GM21737 (cell line): ENCODE results near the gene C2CD4B.

ENCODE experiments used
- ATAC-seq: cut with Tn5 transposase; IDR thresholded peaks from one replicate; pipeline ENCODE4 v1.9.1; 2021; ENCODE audit warnings: mild to moderate bottlenecking, moderate library complexity; ENCODE audit not compliant: unreplicated experiment

Gene C2CD4B

GRCh38 chr15:62165104-62165792 lies at the start of gene C2CD4B:
C2CD4B (minus strand) TSS chr15:62165285; CDS start chr15:62164984, 301 bp downstream.
- no peak for ATAC-seq

- ATAC-seq, result no peak
Observed at GRCh38 chr15:62212741-62213140, 47.7 kb upstream of the C2CD4B start.

- no peak for ATAC-seq
Observed at GRCh38 chr15:62211348-62211747, 46.3 kb upstream of the C2CD4B start.

GRCh38 chr15:62209821-62210220 lies 44.7 kb upstream of the C2CD4B start:
- ATAC-seq, result no peak

- no peak for ATAC-seq
Observed at GRCh38 chr15:62209322-62209721, 44.2 kb upstream of the C2CD4B start.

- no peak for ATAC-seq
Observed at GRCh38 chr15:62208884-62209283, 43.8 kb upstream of the C2CD4B start.

GRCh38 chr15:62208367-62208766 lies 43.3 kb upstream of the C2CD4B start:
- no peak for ATAC-seq

GRCh38 chr15:62190675-62191074 lies 25.6 kb upstream of the C2CD4B start:
- no peak for ATAC-seq

- ATAC-seq, result no peak
Observed at GRCh38 chr15:62190274-62190673, 25.2 kb upstream of the C2CD4B start.

- no peak for ATAC-seq
Observed at GRCh38 chr15:62188744-62189143, 23.7 kb upstream of the C2CD4B start.

GRCh38 chr15:62187910-62188309 lies 22.8 kb upstream of the C2CD4B start:
- no peak for ATAC-seq

- no peak for ATAC-seq
Observed at GRCh38 chr15:62187425-62187824, 22.3 kb upstream of the C2CD4B start.

- no peak for ATAC-seq
Observed at GRCh38 chr15:62186578-62186977, 21.5 kb upstream of the C2CD4B start.

- ATAC-seq, result no peak
Observed at GRCh38 chr15:62183130-62183529, 18.0 kb upstream of the C2CD4B start.

- ATAC-seq, result no peak
Observed at GRCh38 chr15:62173215-62173614, 8.1 kb upstream of the C2CD4B start.

GRCh38 chr15:62171882-62172281 lies 6.8 kb upstream of the C2CD4B start:
- ATAC-seq, result no peak

- no peak for ATAC-seq
Observed at GRCh38 chr15:62165793-62166375, 799 bp upstream of the C2CD4B start.

GRCh38 chr15:62164396-62165103 lies 535 bp downstream of the C2CD4B start:
- ATAC-seq, result no peak

GRCh38 chr15:62164014-62164395 lies 1.1 kb downstream of the C2CD4B start:
- no peak for ATAC-seq

GRCh38 chr15:62163397-62164013 lies 1.6 kb downstream of the C2CD4B start:
- ATAC-seq, result no peak

- no peak for ATAC-seq
Observed at GRCh38 chr15:62153228-62153627, 11.9 kb downstream of the C2CD4B start.

GRCh38 chr15:62150445-62150844 lies 14.6 kb downstream of the C2CD4B start:
- ATAC-seq, result no peak
